ENCODE results near the gene DUSP9.
A peak's percentile ranks its signal among the peaks of the same experiment; 100 is the strongest.

DUSP9 gene

GRCh38 chrX:153622661-153623309, 24.2 kb upstream of the DUSP9 start:
- no peak for DNase-seq

- no peak for DNase-seq
Observed at GRCh38 chrX:153623310-153624029, 23.5 kb upstream of the DUSP9 start.

- DNase-seq: no peak
Observed at GRCh38 chrX:153624196-153625091, 22.6 kb upstream of the DUSP9 start.

GRCh38 chrX:153625271-153626024, 21.6 kb upstream of the DUSP9 start:
- no peak for DNase-seq

GRCh38 chrX:153626025-153626633, 20.9 kb upstream of the DUSP9 start:
- no peak for DNase-seq

GRCh38 chrX:153626863-153627674, 19.9 kb upstream of the DUSP9 start:
- no peak for DNase-seq

- DNase-seq: no peak
Observed at GRCh38 chrX:153627675-153628111, 19.3 kb upstream of the DUSP9 start.

GRCh38 chrX:153628129-153628528, 18.9 kb upstream of the DUSP9 start:
- DNase-seq: no peak

GRCh38 chrX:153628665-153629064, 18.3 kb upstream of the DUSP9 start:
- DNase-seq: no peak

- no peak for DNase-seq
Observed at GRCh38 chrX:153631346-153631745, 15.7 kb upstream of the DUSP9 start.

GRCh38 chrX:153631907-153632594, 15.0 kb upstream of the DUSP9 start:
- no peak for DNase-seq

- DNase-seq: no peak
Observed at GRCh38 chrX:153632595-153632946, 14.4 kb upstream of the DUSP9 start.

GRCh38 chrX:153633048-153633447, 14.0 kb upstream of the DUSP9 start:
- DNase-seq: no peak

GRCh38 chrX:153633607-153634180, 13.3 kb upstream of the DUSP9 start:
- no peak for DNase-seq

- DNase-seq: no peak
Observed at GRCh38 chrX:153634236-153634635, 12.8 kb upstream of the DUSP9 start.

GRCh38 chrX:153634832-153635231, 12.2 kb upstream of the DUSP9 start:
- no peak for DNase-seq

GRCh38 chrX:153635388-153635787, 11.6 kb upstream of the DUSP9 start:
- DNase-seq: no peak

GRCh38 chrX:153635788-153636668, 11.0 kb upstream of the DUSP9 start:
- peak; percentile 47 for DNase-seq

- DNase-seq: no peak
Observed at GRCh38 chrX:153636716-153637115, 10.3 kb upstream of the DUSP9 start.
